GM18519 (cell line): ENCODE measurements around the gene CRX.
"Not testable (repeated sequence)": the region's sequence is repeated elsewhere in the genome, so short reads cannot be mapped to it uniquely, and the experiment has no call there.

Source experiments
- ATAC-seq: cut with Tn5 transposase; IDR thresholded peaks from one replicate; pipeline ENCODE4 v1.9.1; 2021; ENCODE audit warnings: mild to moderate bottlenecking, moderate library complexity; ENCODE audit not compliant: unreplicated experiment, low FRiP score

CRX gene

GRCh38 chr19:47803148-47803547 lies 18.6 kb upstream of the CRX start:
- ATAC-seq = not testable (repeated sequence)

DNA sequence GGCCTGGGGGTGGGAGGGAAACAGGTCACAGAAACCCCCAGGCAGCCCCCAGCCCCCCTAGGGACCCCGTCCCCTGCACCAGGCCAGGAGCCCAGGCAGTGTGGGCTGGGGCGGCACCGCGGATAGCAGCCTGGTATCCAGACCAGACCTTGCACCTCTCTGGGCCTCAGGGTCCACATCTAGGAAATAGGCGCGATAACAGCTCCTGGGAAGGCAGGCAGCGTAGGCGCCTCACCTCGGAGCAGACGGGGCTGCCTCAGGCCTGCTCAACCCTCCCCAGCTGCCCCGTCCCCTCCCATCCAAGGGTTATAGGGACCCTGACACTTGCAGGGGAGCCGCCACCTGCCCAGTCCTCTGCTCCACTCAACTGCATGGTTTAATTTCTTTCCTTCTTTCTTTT lies 18.1 kb upstream of the CRX start:
- ATAC-seq = not testable (repeated sequence)

- not testable (repeated sequence) for ATAC-seq
These were observed 17.3 kb upstream of the CRX start, which contains the start of gene TPRX1 for GRCh38 chr19:47804451-47804850. TPRX1 (minus strand) TSS chr19:47804551; CDS start chr19:47804539, 12 bp downstream.

GRCh38 chr19:47805313-47805712 lies 16.4 kb upstream of the CRX start:
- ATAC-seq = no peak

- ATAC-seq = no peak
These were observed 15.3 kb upstream of the CRX start for GRCh38 chr19:47806435-47806834.

GRCh38 chr19:47813304-47813994 lies 8.3 kb upstream of the CRX start:
- no peak for ATAC-seq

- ATAC-seq = no peak
These were observed 7.8 kb upstream of the CRX start for GRCh38 chr19:47813995-47814328.

DNA sequence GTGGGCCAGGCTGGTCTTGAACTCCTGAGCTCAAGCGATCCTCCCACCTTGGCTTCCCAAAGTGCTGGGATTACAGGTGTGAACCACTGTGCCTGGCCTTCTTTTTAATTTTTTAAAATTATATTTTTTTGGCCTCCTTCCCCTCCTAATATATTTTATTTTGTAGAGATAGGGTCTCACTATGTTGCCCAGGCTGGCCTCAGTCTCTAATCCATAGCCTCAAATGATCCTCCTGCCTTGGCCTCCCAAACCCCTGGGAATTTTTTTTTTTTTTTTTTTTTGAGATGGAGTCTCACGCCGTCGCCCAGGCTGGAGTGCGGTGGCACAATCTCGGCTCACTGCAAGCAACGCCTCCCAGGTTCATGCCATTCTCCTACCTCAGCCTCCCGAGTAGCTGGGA lies 5.5 kb upstream of the CRX start:
- ATAC-seq = not testable (repeated sequence)

- ATAC-seq = not testable (repeated sequence)
These were observed 3.5 kb upstream of the CRX start for GRCh38 chr19:47818221-47818620.

GRCh38 chr19:47819858-47820257 lies 1.9 kb upstream of the CRX start:
- no peak for ATAC-seq

GRCh38 chr19:47820410-47820809 lies 1.3 kb upstream of the CRX start:
- no peak for ATAC-seq

DNA sequence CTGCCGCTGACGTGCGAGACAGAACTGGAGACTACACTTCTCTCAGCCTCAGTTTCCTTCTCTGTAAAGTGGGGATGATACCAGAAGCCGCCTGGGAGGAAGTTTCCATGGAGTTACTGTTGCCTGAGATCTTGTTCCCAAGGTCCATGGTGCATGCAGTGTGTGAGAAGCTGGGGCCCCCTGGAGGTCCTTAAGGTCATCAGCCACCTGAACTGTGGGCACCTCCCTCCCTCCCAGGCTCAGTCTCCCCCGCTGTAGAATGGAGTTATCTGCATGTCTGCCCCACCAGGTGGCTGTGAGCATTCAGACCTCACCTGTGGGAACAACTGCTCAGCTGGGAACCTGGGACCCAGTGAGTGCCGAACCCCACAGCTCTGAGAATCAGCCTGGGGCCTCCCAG lies 2.7 kb downstream of the CRX start:
- ATAC-seq = no peak

GRCh38 chr19:47826800-47827199 lies 5.1 kb downstream of the CRX start:
- ATAC-seq = no peak

DNA sequence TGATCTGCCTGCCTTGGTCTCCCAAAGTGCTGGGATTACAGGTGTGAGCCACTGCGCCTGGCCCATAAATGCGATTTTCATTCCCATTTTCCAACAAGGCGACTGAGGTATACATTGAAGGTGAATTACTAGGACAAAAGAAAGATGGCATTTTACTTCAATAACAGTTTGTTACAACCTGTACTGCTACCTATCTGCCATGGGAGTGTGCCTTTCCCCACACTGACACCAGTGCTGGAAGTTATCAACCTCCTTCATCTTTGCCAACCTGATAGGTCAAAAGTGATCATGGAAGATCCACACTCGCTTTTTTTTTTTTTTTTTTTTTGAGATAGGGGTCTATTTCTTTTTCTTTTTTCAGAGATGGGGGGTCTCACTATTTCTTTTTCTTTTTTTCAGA lies 11.0 kb downstream of the CRX start:
- ATAC-seq = no peak

GRCh38 chr19:47836038-47836437 lies 14.3 kb downstream of the CRX start:
- no peak for ATAC-seq

GRCh38 chr19:47839411-47839810 lies 17.7 kb downstream of the CRX start:
- ATAC-seq = no peak

DNA sequence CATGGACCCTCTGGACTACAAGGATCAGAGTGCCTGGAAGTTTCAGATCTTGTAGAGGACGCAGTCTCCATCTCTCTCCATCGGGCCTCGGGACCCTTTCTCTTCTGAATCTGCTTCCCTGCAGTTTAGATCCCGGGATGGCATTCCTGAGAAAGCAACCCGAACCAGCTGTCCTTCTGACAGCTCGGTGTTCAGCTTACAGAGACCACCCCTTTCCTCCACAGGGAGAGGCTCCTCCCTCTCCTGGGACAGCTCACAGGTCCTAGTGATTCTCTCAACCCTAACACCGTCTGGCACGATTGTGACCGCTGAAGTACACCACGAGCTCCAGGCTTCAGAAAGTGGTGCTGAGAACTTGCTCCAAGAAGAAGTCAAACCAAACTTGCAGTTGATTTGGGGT lies 18.2 kb downstream of the CRX start:
- no peak for ATAC-seq

DNA sequence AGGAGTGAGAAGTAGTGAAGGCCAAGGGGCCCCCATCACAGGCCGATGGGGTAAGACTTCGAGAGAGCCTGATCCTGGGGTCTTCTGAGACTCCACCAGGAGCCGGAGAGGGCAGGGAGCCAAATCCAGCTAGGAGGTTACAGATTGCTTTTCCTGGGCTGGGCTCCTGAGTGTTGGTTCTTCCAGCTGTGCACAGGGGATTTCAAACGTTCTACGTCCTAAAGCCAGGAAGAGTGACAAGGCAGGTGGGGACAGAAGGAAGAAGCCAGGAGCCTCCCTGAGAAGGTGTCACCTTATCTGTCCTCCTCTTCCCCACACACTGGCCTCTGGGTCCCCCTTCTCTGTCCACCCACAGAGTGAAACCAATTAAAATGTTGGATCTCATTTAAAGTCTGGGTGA lies 21.2 kb downstream of the CRX start:
- no peak for ATAC-seq

- ATAC-seq = no peak
These were observed 26.7 kb downstream of the CRX start for GRCh38 chr19:47848425-47848822.

- no peak for ATAC-seq
These were observed 27.2 kb downstream of the CRX start for GRCh38 chr19:47848823-47849473.

- no peak for ATAC-seq
These were observed 31.3 kb downstream of the CRX start for GRCh38 chr19:47853003-47853402.

DNA sequence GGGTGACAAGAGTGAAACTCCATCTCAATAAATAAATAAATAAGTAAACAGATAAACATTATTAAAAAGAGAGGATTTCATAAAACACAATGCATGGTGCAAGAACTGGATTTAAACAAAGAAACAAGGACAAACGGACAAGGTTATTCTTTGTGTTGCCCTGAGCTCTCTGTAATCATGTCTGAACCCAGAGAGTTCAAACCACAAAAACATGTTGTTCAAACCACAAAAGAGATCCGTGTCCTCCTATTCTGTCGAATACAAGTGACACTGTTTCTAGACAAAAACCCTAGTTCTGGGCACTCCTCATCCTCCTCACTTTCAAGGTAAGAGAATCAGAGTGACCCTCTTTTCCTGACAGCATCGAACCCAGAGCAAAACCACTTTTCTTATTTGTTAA lies 32.7 kb downstream of the CRX start:
- ATAC-seq = no peak
